ENCODE results near the gene FOXP1. TPM values are rescaled to one million over a fixed set of nuclear protein-coding genes. Genes with fewer than 3 reads are reported as not detected.

The FOXP1 gene
- total and polyA plus RNA-seq, 9 of the 15 experiments (the other 6 are each of a cell fraction or from before 2014, with no cell fraction given) = 7.7 to 34.5 (median 13.7) TPM

DNA sequence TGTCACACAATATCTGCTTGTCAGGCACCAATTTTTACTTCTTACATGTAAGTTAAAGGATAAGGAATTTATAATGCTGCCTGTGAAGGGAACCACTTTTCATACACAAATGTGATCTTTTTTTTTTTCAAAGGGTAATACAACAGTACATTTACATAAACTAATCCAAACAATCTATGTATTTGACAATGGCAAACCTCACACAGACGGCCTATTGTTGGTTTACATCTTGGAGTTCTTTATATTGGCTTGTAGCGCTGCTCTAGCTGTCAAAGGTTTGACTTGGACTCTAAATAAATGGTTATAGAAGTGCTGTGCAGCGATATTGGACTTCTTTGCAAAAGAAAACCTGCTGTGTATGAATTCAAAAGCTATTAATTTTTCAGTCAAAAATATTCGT is 598.0 kb downstream of the FOXP1 start:
- ChIA-PET CTCF (ENCODE audit: low intra/inter-chr PET ratio) (no interaction called here), POLR2A (no interaction called here)
- intact Hi-C loops (cut with micrococcal nuclease) (no loop called here), in situ Hi-C loops (cut with MboI) (no loop called here)
- 87% methylated on average over 4 of the region's 4 CpGs for WGBS (ENCODE audit: insufficient coverage, low coverage, missing lambda C conversion rate)
- no peaks in the 10 kb centered on the region for H3K4me1 ChIP-seq (replicated peaks in 1 of 2; ENCODE audit: control insufficient read depth in 2 of 2, insufficient read depth in 2 of 2, low read length in 2 of 2)
- DNase-seq (ENCODE audit: extremely low read depth in 1 of 4, low spot score in 3 of 4) (no peak), FAIRE-seq (no peak), ATAC-seq (no peak)
- H3K27ac ChIP-seq (ENCODE audit: extremely low read depth, low read depth, low read length) = no peak overlapping the region
- no peaks in the 10 kb centered on the region for H3K27me3 ChIP-seq (ENCODE audit: control insufficient read depth in 2 of 2, insufficient read depth in 2 of 2, low read length in 2 of 2)
- H3K9me3 ChIP-seq (replicated peaks; ENCODE audit: control insufficient read depth, insufficient read depth, low read depth, low read length) = no peaks in the 10 kb centered on the region
- TF ChIP-seq L3MBTL2 (IDR thresholded peaks at IDR 0.05) (no peak), ELF4 (CRISPR knock-in tag; IDR thresholded peaks at IDR 0.05) (no peak), ZC3H8 (IDR thresholded peaks at IDR 0.05) (no peak), TCFL5 (CRISPR knock-in tag; conservative IDR thresholded peaks at IDR 0.05) (no peak), ZNF696 (CRISPR knock-in tag; conservative IDR thresholded peaks at IDR 0.05) (no peak), NFE2 (IDR thresholded peaks at IDR 0.05; ENCODE audit: low read depth) (no peak), SLC30A9 (CRISPR knock-in tag; IDR thresholded peaks at IDR 0.05) (no peak), PHB2 (IDR thresholded peaks at IDR 0.05; ENCODE audit: low read depth) (no peak), EP400 (IDR thresholded peaks at IDR 0.05) (no peak), CHD1 (IDR thresholded peaks at IDR 0.05; ENCODE audit: low read length) (no peak), DNMT1 (IDR thresholded peaks at IDR 0.05) (no peak), RCOR1 (IDR thresholded peaks at IDR 0.05; ENCODE audit: borderline replicate concordance in 1 of 2, low read depth in 2 of 2, low read length in 2 of 2) (no peak), IFI16 (CRISPR knock-in tag; IDR thresholded peaks at IDR 0.05) (no peak), RNF2 (IDR thresholded peaks at IDR 0.05) (no peak)
- TF ChIP-seq, protein P1, sequence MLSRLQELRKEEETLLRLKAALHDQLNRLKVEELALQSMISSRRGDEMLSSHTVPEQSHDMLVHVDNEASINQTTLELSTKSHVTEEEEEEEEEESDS (CRISPR knock-in tag; IDR thresholded peaks at IDR 0.05) = no peak
- TF ChIP-seq, protein P2, sequence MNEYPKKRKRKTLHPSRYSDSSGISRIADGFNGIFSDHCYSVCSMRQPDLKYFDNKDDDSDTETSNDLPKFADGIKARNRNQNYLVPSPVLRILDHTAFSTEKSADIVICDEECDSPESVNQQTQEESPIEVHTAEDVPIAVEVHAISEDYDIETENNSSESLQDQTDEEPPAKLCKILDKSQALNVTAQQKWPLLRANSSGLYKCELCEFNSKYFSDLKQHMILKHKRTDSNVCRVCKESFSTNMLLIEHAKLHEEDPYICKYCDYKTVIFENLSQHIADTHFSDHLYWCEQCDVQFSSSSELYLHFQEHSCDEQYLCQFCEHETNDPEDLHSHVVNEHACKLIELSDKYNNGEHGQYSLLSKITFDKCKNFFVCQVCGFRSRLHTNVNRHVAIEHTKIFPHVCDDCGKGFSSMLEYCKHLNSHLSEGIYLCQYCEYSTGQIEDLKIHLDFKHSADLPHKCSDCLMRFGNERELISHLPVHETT (CRISPR knock-in tag; conservative IDR thresholded peaks at IDR 0.05 in 1 of 2, IDR thresholded peaks at IDR 0.05 in 1 of 2) = no peak
- H3K9me1 ChIP-seq (ENCODE audit: control insufficient read depth, insufficient read depth, low read length) = no peaks in the 10 kb centered on the region
- H3K36me3 ChIP-seq (ENCODE audit: control insufficient read depth, insufficient read depth, low read length) = peaks cover 55% of the 10 kb centered on the region; the same call in 1 of the 3 replicates
- H2AFZ ChIP-seq (ENCODE audit: low read depth, low read length) = no peak overlapping the region
- H3K4me2 ChIP-seq (ENCODE audit: insufficient read depth, low read length) = no peak overlapping the region
- no peaks in the 10 kb centered on the region for H4K20me1 ChIP-seq (replicated peaks; ENCODE audit: control insufficient read depth, insufficient read depth, low read length)
- H3K79me2 ChIP-seq (ENCODE audit: control insufficient read depth, insufficient read depth, low read length) = no peaks in the 10 kb centered on the region
- H3K9ac ChIP-seq (ENCODE audit: insufficient read depth in 1 of 2, low read depth in 2 of 2, low read length in 2 of 2) = no peak overlapping the region
- H3K4me3 ChIP-seq = no peak overlapping the region
- no TSS peak for BruUV-seq (replicated peaks)
